Astrocyte (in vitro differentiated cells and primary cell): Measurements from ENCODE around the gene RNU5B-1. TPM values are rescaled to one million over a fixed set of nuclear protein-coding genes. Genes with fewer than 3 reads are reported as not detected.

Experiments
- total RNA-seq: library from RNA; stranded (reverse); gene quantifications from 2 replicates; pipeline ENCODE4 v1.2.1, GENCODE V29; 2021

Gene RNU5B-1
- total RNA-seq, 1 donor from 2014 or later: 11.7 TPM

Other genes starting within 250 kb of the RNU5B-1 start
- gene RASL12, start 236.7 kb upstream of the RNU5B-1 start, total RNA-seq: 0.32 and 0.36 TPM in 2 replicates
- gene KBTBD13, start 227.9 kb upstream of the RNU5B-1 start, total RNA-seq: not detected in 2 replicates
- gene UBAP1L, start 189.5 kb upstream of the RNU5B-1 start, total RNA-seq: 1.8 and 1.9 TPM in 2 replicates
- 12.3 and 15.0 TPM in 2 replicates for gene PDCD7, start 170.9 kb upstream of the RNU5B-1 start, total RNA-seq
- 45.2 and 48.8 TPM in 2 replicates for gene CLPX, start 119.3 kb upstream of the RNU5B-1 start, total RNA-seq
- 1.1 and 3.6 TPM in 2 replicates for gene CILP, start 93.2 kb upstream of the RNU5B-1 start, total RNA-seq
- 2.7 and 4.7 TPM in 2 replicates for gene PARP16, start 17.8 kb upstream of the RNU5B-1 start, total RNA-seq
- not detected in 2 replicates for gene RNU5A-1, start 8.6 kb upstream of the RNU5B-1 start, total RNA-seq
- 8.4 and 11.0 TPM in 2 replicates for gene IGDCC3, start 73.3 kb downstream of the RNU5B-1 start, total RNA-seq
- gene IGDCC4, start 118.3 kb downstream of the RNU5B-1 start, total RNA-seq: 28.1 and 30.7 TPM in 2 replicates
- gene DPP8, start 213.0 kb downstream of the RNU5B-1 start, total RNA-seq: 25.7 and 29.5 TPM in 2 replicates
- gene HACD3, start 225.8 kb downstream of the RNU5B-1 start, total RNA-seq: 122 and 129 TPM in 2 replicates